ENCODE data around the gene SH3BGRL2. TPM values are rescaled to one million over a fixed set of nuclear protein-coding genes. Genes with fewer than 3 reads are reported as not detected.

Gene SH3BGRL2
- polyA plus RNA-seq, 5 donors = 30.4 to 45.8 (median 39.7) TPM

DNA sequence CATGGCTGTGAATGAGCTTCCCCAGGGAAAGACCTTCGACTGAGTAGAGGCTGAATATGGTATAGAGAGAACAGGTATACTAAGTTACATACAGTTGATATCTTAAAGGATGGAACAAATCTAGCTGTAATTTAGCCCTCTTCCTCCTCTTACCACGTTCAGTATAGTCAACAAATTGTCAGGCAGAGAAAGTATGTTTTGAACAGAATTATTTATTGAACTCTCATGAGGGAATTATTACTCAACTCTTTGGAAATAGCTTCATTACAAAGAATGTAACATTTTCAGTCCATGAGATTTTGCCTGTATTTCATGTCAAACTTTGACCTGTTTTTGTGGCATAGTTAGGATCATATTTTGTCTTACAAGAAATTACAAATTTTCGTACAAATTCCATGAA is 63.0 kb downstream of the SH3BGRL2 start:
- no peak for DNase-seq

DNA sequence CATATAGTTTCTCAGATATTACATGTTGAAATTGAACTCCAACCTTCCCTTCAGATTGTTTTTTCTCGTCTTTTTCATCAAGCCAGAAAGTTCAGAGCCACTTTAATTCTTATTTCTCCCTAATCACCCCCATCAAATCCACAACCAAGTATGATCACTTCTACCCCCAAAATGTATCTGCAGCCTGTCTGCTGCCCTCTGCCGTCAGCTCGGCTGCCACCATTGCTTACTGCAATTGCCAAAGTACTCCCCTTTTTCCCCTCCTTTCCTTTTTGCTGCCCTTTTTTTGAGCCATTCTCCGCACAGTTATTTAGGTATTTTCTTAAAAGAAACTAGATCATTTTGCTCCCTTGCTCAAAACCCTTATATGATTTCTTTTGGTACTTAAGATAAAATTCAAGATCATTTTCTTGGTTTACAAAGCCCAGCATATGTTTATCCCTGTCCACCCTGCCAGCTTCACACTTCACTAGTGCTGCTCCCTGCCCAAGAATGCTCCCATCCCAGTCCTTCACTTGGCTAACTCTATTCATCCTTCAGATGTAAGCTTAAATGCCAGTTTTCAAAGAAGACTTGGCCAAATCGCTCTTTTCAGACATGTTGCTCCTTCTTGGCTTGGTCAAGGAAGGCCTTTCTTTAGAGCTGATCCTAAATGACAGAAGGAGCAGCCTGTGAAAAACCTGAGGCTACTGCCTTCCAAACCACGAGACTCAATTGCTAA is 63.7 kb downstream of the SH3BGRL2 start:
- no peak for DNase-seq

DNA sequence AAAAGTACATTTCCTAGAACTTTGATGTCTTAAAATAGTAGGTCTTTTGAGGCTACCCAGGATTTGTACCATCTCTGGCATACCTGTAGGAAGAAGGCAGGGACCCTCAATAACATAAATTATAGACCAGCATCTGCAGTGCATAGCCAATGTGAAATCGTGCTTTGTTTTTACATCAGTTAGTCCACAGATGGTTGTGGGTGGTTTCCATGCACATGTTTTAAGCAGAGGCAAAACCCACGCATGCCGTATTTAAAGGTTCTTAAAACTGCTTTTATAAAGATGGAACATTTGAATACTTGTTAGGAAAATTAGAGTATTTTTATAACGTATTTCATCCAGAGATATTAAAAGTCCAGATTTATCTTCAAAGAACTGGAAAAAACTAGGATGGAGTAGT is 66.3 kb downstream of the SH3BGRL2 start:
- no peak for DNase-seq

DNA sequence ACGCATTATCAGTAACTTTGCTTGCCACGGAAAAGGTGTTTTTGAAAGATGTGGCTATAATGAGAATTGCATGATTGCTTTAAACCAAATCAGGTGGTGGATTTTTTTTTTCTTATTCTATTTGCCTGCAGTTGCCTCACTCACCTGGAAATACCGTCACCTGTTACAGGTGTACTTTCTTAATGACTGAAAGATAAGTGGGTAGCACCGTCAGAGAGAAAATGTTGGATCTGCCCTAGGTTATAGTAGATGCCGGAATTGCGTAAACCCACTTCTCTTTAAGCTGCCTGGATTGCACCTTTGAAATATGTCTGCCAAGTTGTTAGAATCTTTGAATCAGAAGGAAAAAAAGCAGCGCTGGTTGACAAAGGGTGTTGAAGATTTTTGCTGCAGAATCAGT is 68.5 kb downstream of the SH3BGRL2 start:
- no peak for DNase-seq

DNA sequence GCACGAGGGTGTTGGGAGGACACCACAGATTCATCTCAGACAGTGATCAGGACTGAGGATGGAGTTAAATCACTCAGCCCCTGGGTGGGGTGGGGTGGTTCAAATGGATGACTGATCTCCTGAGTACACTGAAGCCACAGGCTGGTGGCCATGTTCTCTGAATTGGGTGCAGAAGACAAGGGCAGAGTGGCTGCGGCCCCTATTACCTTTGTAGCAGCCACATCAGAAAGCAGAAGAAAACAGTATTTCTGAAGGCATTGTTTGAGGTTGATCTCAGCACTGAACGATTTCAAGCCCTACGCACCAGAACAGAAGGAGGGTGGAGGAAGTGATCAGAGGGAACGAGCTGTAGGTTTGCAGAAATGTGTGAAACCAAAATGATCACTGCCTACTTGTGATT is 71.6 kb downstream of the SH3BGRL2 start:
- no peak for DNase-seq

DNA sequence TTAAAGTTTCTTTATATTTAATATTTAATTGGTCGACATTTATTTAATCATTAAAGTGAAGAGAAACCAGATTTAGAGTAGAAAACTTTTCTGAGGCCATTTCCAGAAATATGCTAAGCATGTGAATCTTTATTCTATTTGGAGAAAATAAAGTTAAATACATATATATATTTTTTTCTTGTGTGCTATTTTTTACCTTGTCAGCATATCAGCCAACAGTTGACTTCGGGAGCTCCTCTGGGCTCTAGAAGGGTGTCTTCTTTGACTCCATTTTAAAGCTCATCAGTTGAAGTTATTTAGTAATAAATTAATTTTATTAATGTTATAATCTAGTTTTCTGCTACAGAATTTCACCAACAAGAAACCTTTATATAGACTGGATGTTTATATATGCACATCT is 73.1 kb downstream of the SH3BGRL2 start:
- no peak for DNase-seq

DNA sequence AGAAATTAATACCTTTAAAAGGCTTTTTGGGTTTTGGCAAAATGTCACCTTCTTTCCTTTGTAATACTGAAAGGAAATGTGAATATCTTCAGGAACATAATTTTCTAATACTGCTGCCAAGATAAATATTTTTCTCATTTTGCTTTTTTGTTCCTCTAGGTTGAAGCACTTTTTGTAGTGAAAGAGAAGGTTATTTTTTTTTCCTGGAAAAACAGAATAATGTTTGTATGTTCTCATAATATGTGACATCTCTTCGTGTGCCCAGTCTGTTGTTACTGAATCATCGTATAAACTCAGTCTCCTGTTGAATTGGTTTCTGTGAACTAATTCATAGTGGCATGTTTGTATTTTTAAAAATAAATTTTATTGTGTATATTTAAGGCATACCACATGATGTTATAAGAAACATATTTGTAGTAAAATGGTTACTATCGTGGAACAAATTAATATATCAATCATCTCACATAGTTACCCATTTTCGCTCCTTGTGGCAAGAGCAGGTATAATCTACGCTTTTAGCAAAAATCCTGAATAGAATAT is 74.4 kb downstream of the SH3BGRL2 start:
- DNase-seq = no peak

DNA sequence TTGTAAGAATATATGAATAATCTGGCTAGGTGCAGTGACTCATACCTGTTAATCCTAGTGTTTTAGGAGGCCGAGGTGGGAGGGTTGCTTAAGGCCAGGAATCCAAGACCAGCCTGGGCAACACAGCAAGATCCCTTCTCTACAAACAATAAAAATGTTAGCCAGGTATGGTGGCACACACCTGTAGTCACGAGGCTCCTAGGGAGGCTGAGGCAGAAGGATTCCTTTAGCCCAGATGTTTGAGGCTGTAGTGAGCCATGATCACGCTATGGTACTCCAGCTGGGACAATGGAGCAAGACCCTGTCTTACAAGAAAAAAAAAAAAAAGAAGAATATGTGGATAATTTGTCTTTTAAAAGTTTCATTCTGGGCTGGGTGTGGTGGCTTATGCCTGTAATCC is 75.4 kb downstream of the SH3BGRL2 start:
- no peak for DNase-seq

DNA sequence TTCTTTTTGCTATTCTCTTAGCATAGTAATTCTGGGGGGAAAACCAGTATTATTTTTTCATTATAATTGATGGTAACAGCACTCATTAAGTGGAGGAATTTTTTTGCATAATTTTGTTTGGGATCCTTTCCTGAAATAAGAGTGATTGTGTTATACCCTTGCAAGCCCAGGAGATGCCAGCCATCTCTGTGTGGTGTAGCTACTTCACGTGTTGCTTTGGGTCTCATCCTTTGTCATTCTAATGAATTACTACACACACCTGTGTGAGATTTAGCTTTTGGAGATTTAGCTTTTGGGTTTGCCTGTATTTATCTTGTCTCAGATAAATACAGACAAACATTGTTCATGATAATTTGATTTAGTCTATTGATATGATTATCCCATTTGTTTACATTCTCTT is 76.5 kb downstream of the SH3BGRL2 start:
- no peak for DNase-seq

DNA sequence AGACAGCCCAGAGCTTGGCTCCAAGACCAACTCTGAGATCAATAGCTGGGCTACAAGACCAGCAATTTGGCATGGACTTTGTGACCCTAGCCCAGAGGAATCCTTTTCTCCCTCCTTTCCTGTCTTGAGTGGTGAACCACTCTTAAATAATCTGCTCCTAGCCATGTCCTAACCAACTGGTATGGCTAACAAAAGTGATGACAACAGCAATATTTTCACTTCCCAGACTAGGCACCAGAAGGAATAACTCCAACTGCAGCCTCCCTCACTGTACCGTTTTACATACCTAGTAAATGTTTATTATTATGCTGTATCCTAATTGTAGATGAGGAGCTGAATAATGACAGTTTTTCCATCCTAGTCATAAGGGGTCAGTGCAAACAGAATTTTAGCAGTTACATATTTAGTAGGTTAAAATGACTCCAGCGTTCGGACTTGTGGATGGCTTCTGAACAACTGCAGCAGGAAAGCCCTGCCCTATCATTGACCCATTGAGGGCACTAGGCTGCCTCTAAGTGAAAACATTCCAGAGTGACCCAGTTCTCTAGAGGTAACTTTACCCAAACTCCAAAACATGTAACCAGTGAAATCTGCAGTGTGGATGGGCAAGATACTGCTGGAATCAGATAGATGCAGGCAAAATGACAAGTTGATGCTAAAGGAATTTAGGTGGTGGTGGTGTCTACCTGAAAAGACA is 77.1 kb downstream of the SH3BGRL2 start:
- DNase-seq = no peak

DNA sequence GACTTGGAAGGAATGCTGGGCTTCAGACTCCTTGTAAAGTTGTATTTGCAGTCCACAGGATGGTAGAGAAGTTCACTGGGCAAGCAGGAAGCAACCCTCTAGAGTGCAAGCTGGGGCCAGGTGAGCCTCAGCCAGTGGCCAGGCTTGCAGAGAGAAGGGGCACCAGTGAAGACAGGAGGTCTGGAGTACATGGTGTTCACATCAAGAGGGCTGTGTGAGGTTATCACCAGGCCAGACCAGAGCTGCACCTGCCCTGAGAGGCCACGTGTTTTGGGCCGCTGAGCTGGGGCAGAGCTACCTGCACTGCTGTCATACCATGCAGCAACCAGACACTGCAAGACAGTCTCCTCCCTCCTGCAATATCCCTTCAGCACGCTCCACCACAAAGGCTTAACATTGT is 79.0 kb downstream of the SH3BGRL2 start:
- DNase-seq = no peak

DNA sequence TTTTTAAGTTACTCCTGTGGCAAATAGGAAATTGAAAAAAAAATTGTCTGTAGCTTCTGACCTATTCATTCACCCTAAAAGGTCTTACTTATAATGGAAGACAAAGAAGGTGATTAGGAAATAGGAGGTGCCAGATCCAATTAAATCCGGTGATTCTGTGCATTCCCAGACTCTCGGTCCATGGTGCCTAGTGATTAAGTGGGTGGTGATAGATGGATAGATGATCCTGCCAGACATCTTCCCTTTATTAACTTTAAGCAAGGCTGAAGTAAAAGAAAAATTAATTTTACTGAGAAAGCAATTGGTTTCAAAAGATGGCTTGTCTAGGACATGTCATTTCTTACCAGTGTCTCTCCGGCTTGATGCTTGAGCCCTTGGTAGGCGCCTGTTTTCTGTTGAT is 80.0 kb downstream of the SH3BGRL2 start:
- DNase-seq = no peak

DNA sequence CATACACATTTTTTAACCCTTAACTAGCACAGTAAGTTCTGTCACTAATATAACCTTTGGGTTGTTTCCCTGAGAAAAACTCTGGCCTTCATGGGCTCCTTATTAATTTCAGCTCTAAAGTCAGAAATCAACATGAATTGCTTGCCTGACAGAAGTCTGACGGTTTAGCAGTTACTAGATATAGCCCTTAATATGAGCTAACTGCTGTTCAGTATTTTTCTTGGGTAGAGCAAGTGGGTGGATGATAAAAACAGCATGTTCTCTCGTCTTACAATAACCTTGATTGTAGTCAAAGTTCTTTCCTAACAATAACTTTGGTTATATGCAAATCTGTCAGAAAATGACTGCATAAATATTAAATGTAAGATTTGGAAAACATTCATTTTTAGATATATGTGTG is 81.0 kb downstream of the SH3BGRL2 start:
- DNase-seq = no peak

DNA sequence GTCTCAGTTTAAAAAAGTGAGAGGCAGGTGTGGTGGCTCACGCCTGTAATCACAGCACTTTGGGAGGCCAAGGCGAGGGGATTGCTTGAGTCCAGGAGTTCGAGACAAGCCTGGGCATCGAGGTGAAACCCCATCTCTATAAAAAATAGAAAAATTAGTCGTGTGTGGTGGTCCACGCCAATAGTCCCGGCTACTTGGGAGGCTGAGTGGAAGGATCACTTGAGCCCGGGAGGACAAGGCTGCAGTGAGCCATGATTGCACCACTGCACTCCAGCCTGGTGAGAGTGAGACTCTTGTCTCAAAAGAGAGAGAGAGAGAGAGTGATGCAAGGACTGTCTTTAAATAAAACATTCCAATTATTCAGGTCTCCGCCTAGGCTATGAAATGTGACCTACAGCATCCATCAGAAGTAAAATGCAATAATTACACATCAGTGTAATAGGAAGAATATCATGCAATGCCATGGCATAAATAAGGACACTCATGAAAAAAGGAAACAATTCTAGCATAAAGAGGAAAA is 81.5 kb downstream of the SH3BGRL2 start:
- no peak for DNase-seq

DNA sequence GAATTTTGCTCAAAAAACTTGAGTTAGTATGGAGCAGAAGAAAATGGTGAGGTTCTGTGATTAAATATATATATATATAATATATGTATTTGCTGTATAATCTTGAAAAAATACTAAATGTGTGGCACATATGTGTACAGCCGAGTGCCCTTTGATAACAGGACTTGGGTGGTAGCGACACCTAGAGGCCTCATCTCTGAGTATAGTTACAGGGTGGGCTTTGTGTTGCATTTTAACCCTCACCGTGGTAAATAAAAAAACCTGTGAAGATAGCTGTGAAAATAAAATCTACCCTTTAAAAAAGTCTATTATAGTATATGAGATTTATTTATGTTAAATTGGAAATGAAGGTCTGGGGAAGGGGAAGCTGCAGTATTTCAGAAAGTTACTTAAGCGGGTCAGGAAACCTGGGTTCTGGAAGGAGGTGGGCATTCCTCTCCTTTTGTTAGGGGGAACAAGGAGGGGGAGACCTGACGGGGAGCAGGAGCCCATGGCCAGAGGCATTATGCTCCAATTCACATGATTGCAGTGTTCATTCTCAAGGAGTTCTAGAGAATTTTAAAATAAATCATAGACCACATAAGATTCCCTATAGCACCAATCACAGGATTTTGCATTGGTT is 82.7 kb downstream of the SH3BGRL2 start:
- DNase-seq = peak; percentile 26 to 41

DNA sequence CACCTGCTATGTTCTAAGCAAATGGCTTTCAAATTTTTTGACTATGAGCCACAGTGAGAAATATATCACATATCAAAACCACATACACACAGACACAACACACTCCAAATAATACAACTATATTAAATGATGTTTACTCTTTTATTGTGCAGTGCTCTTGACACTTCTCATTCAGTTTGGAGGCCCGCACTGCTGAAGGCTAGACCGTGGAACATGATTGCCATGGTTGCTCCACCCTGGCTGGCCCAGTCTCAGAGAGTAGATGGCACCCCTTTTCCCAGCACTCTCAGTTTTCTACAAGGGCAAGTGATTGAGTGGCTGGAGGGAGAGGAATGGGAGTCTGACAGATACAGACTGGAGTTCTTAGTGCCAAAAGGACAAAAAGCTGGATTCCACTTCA is 86.9 kb downstream of the SH3BGRL2 start:
- no peak for DNase-seq

DNA sequence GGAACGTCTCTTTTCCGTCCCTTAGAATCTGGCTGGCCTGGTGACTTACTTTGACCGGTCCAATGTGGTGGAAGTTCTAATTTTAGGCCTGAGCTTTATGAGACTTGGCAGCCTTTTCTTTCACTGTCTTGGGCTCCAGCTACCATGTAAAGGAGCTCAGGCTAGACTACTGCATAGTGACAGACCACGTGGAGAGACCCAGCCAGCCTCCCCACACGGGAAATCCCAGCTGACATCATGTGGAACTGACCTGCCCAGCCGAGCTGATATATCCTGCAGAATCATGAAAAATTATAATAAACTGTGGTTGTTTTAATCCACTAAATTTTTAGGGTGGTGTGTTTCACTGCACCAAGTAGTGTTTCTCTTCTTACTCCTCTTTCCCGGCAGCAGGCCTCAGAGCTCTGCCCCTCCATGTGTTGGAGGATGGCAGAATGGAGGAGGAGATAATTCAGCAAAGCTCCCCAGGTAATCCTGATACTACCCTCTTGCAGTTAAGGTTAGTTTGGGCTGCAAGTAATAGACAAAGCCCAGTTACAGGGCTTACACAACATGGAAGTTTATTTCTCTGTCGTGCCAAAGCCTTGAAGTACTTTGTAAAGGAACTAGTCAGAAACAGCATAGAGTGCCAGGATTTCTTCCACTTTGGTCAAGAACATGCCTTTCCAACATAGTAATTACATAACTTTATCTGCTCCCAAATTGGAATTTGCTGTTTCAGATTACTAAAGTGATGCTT is 87.5 kb downstream of the SH3BGRL2 start:
- no peak for DNase-seq

DNA sequence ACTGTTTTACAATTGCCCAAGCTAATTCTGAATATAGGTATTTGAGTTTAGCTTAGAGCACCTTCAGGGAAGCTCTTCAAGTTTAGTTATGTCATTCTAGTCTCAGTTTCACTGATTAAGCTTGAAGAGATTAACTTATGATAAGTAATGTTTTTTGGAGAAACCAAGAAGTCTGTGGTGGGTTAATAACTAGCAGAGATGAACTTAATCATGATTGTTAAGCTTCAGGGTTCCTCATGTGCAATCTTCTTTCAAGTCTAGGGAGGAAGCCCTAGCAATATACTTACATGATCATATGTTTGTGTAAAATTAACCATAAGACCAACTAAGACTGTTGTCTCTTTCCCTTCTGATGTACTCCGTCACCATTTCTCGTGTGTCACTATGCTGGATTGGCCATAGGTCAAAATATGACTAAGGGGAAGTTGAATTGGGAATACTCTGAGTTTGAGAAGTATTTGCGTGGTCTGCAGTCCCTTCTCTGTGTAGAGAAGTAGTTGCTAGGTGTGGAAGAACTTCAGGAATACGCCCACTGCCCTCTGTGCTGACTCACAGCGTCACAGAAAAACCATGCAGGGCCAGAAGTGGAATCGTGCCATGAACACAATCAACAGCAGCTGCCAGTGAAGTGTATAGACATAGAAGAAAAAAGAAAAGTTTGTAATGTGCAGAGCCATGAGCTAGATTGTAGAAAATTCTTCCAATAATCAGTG is 88.3 kb downstream of the SH3BGRL2 start:
- no peak for DNase-seq

DNA sequence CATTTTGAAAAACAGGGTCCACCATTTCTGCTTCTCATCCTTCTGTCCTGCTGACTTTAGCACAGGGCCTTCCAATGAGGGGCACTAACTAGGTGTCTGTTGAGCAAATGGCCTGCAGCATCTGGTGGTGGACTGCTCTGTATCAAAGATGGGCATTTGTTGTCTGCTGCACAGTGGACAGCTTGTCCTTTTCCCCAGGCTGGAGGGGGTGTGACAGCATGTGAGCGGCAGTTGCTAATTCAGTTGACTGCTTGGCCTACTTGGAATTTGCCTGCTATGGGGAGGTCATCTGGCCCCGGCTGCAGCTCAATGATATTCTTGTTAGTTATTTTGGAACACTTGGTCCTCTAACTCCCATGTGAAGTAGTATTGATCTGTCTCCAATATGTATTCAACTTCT is 93.7 kb downstream of the SH3BGRL2 start:
- no peak for DNase-seq

DNA sequence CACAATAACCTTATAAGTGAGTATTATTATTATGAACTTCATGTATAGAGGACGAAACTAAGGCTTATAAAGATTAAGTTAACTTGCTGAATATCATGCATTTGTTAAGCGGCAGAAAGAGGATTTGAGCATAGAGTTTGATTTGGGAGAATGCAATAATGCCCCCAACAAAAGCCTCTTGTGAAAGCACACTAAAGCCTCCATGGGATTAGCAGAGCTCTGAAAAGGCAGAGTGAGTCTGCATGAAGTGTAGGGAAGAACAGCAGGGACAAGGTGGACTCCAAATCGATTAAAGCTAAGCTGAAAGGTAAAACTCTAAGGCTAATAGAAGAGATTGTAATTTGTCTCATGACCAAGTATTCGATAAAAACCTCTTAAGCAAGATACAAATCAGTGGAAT is 100.3 kb downstream of the SH3BGRL2 start:
- no peak for DNase-seq

DNA sequence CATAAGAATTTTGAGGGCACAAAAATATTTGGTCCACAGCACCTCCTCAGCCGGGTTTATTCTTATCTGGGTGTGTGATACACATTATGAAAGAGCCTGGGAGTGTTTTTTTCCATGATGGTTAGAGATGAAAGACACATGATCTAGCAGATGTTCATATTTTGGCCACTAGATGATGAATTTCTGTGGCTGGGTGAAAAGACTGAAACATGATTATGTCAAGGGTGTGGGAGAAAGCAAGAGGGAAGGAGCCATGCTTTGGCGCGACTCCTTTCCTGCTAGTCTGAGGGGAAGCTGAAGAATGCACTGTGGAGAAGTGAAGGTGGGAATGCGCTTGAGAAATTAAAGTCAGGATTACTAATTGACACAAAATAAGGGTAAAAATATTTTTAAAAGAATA is 102.3 kb downstream of the SH3BGRL2 start:
- DNase-seq = no peak

Data from right lung (tissue), 5 donors.